Measurements from ENCODE around the gene HID1.

DNA sequence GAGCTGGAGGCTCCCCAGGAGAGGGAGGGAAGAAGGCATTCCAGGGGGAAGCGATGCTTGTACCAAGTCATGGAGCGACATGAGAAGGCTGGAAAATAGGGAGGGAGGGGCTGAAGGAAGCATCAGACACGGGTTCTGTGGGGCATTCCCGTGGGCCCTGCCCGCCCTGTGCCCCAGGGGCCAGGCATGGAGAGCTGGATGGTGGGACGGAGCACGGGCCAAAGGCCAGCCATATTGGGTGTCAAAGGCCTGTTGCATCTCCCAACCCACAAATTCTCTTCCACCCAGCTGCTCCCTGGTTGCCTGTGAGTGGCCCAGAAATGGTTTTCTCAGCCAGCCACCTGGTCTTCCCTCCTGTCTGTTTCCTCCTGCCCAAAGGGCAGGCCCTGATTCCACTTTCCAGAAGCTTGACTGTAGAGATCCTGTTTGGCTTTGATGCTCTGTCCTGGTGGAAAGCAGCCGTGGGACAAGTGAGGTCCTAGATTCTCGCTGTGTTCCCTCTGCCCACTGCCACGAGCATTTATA lies 18.1 kb upstream of the HID1 start:
- TF ChIP-seq, protein P1, sequence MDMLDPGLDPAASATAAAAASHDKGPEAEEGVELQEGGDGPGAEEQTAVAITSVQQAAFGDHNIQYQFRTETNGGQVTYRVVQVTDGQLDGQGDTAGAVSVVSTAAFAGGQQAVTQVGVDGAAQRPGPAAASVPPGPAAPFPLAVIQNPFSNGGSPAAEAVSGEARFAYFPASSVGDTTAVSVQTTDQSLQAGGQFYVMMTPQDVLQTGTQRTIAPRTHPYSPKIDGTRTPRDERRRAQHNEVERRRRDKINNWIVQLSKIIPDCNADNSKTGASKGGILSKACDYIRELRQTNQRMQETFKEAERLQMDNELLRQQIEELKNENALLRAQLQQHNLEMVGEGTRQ (IDR thresholded peaks at IDR 0.05; ENCODE audit: low read depth, low read length): no peak
- TF ChIP-seq BHLHE40 (IDR thresholded peaks at IDR 0.05; ENCODE audit: low read depth, low read length): no peak
- TF ChIP-seq, protein P2, sequence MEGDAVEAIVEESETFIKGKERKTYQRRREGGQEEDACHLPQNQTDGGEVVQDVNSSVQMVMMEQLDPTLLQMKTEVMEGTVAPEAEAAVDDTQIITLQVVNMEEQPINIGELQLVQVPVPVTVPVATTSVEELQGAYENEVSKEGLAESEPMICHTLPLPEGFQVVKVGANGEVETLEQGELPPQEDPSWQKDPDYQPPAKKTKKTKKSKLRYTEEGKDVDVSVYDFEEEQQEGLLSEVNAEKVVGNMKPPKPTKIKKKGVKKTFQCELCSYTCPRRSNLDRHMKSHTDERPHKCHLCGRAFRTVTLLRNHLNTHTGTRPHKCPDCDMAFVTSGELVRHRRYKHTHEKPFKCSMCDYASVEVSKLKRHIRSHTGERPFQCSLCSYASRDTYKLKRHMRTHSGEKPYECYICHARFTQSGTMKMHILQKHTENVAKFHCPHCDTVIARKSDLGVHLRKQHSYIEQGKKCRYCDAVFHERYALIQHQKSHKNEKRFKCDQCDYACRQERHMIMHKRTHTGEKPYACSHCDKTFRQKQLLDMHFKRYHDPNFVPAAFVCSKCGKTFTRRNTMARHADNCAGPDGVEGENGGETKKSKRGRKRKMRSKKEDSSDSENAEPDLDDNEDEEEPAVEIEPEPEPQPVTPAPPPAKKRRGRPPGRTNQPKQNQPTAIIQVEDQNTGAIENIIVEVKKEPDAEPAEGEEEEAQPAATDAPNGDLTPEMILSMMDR (conservative IDR thresholded peaks at IDR 0.05; ENCODE audit: low read depth, low read length): no peak
- no peak for TF ChIP-seq POLR2A (IDR thresholded peaks at IDR 0.05; ENCODE audit: low read depth, low read length)
- no peak for TF ChIP-seq CEBPB (IDR thresholded peaks at IDR 0.05; ENCODE audit: low read depth, low read length)
- TF ChIP-seq CHD1 (IDR thresholded peaks at IDR 0.05; ENCODE audit: low read depth, low read length): no peak
- no peak for TF ChIP-seq RCOR1 (IDR thresholded peaks at IDR 0.05; ENCODE audit: insufficient replicate concordance, low read length)
- no peak for TF ChIP-seq MAFK (IDR thresholded peaks at IDR 0.05; ENCODE audit: low read depth, low read length)
- TF ChIP-seq SMC3 (IDR thresholded peaks at IDR 0.05; ENCODE audit: low read depth, low read length): no peak
- no peak for TF ChIP-seq MXI1 (IDR thresholded peaks at IDR 0.05; ENCODE audit: borderline replicate concordance, low read depth, low read length)
